NCI-H345 treated with DMSO at 0.1 percent for 48 hours (cell line): ENCODE data around the gene TCOF1.
"Not testable (repeated sequence)": the region's sequence is repeated elsewhere in the genome, so short reads cannot be mapped to it uniquely, and the experiment has no call there.

Experiments
- DNase-seq: peaks from one replicate; lab custom pipeline; 2025; ENCODE audit not compliant: unreplicated experiment; lab: John Stamatoyannopoulos, UW

The TCOF1 gene

GRCh38 chr5:150413902-150414790 lies 56.6 kb downstream of the TCOF1 start:
- DNase-seq, result not testable (repeated sequence)

- no peak for DNase-seq
These were observed 62.3 kb downstream of the TCOF1 start for GRCh38 chr5:150419630-150420270.

- no peak for DNase-seq
These were observed 64.6 kb downstream of the TCOF1 start for GRCh38 chr5:150422075-150422474.

- no peak for DNase-seq
These were observed 65.3 kb downstream of the TCOF1 start for GRCh38 chr5:150422758-150423157.

- DNase-seq, result not testable (repeated sequence)
These were observed 68.7 kb downstream of the TCOF1 start for GRCh38 chr5:150426165-150426564.

- no peak for DNase-seq
These were observed 70.8 kb downstream of the TCOF1 start for GRCh38 chr5:150428106-150428876.

GRCh38 chr5:150428978-150429377 lies 71.5 kb downstream of the TCOF1 start:
- no peak for DNase-seq

GRCh38 chr5:150429410-150429873 lies 71.9 kb downstream of the TCOF1 start:
- DNase-seq, result no peak

- no peak for DNase-seq
These were observed 73.6 kb downstream of the TCOF1 start for GRCh38 chr5:150431048-150431447.

- DNase-seq, result no peak
These were observed 74.1 kb downstream of the TCOF1 start for GRCh38 chr5:150431574-150431973.

GRCh38 chr5:150434464-150434863 lies 77.0 kb downstream of the TCOF1 start:
- no peak for DNase-seq

GRCh38 chr5:150436141-150436680 lies 78.7 kb downstream of the TCOF1 start:
- peak; percentile 75 for DNase-seq

GRCh38 chr5:150438873-150439546 lies 81.5 kb downstream of the TCOF1 start:
- no peak for DNase-seq

- DNase-seq, result no peak
These were observed 83.7 kb downstream of the TCOF1 start for GRCh38 chr5:150440948-150441812.

GRCh38 chr5:150441813-150442698 lies 84.6 kb downstream of the TCOF1 start:
- DNase-seq, result no peak

GRCh38 chr5:150442699-150443080 lies 85.2 kb downstream of the TCOF1 start:
- no peak for DNase-seq

- no peak for DNase-seq
These were observed 86.0 kb downstream of the TCOF1 start for GRCh38 chr5:150443242-150444075.

GRCh38 chr5:150444770-150445169 lies 87.3 kb downstream of the TCOF1 start:
- no peak for DNase-seq
